Caco-2 (cell line): ENCODE measurements around the gene RPS6KC1. TPM values are rescaled to one million over a fixed set of nuclear protein-coding genes. Genes with fewer than 3 reads are reported as not detected.

ENCODE experiments used
- BruUV-seq: library from RNA; stranded (reverse); fragments of 400-500 nt; replicated peaks from 2 replicates; lab custom pipeline; 2021; lab: Mats Ljungman, UMichigan
- CTCF ChIA-PET: fragments of 300-600 bp; sonication (Branson Sonifier 250); formaldehyde crosslinking; loops from one replicate; lab custom pipeline; 2022; ENCODE audit warnings: antibody characterized with exemption; lab: Charles Lee
- POLR2A ChIA-PET: fragments of 300-600 bp; sonication (Branson Sonifier 250); formaldehyde crosslinking; loops from one replicate; lab custom pipeline; 2022; ENCODE audit warnings: antibody characterized with exemption; lab: Charles Lee
- DNase-seq, 2 experiments: peaks; one replicate each; pipeline versions ENCODE4 v3.0.0 to v3.0.0-alpha.2; 2020 to 2022
- H3K27me3 ChIP-seq: replicated peaks from 2 replicates; pipeline ENCODE4 v1.6.0; 2011; ENCODE audit warnings: low read length; ENCODE audit not compliant: control insufficient read depth, insufficient read depth
- H3K36me3 ChIP-seq: 2 replicates; pipeline ENCODE4 v1.5.1; 2011; ENCODE audit warnings: low read length; ENCODE audit not compliant: control insufficient read depth, insufficient read depth
- H3K4me1 ChIP-seq: fragments of 250-450 bp; sonication (Bioruptor Pico); 2 replicates; pipeline ENCODE4 v1.5.1; 2020; ENCODE audit warnings: mild to moderate bottlenecking
- H3K4me3 ChIP-seq: 2 replicates; pipeline ENCODE4 v1.5.1; 2011; ENCODE audit warnings: low read depth, mild to moderate bottlenecking, control low read depth, low read length
- H3K9me3 ChIP-seq: fragments of 250-450 bp; sonication (Bioruptor Pico); 2 replicates; pipeline ENCODE4 v1.5.1; 2020; ENCODE audit warnings: mild to moderate bottlenecking, moderate library complexity
- H3K27ac Mint-ChIP-seq: one replicate; pipeline ENCODE4 v1.8.0; 2022; ENCODE audit warnings: mixed read lengths; ENCODE audit not compliant: unreplicated experiment
- H3K27me3 Mint-ChIP-seq: one replicate; pipeline ENCODE4 v1.8.0; 2022; ENCODE audit warnings: mixed read lengths; ENCODE audit not compliant: insufficient read depth, unreplicated experiment
- H3K36me3 Mint-ChIP-seq: one replicate; pipeline ENCODE4 v1.8.0; 2022; ENCODE audit warnings: mild to moderate bottlenecking, mixed read lengths; ENCODE audit not compliant: insufficient read depth, unreplicated experiment
- H3K4me1 Mint-ChIP-seq: one replicate; pipeline ENCODE4 v1.8.0; 2022; ENCODE audit warnings: low read depth, mixed read lengths; ENCODE audit not compliant: unreplicated experiment
- H3K4me3 Mint-ChIP-seq: one replicate; pipeline ENCODE4 v1.8.0; 2022; ENCODE audit warnings: mild to moderate bottlenecking, moderate library complexity, mixed read lengths; ENCODE audit not compliant: unreplicated experiment
- H3K9me3 Mint-ChIP-seq: one replicate; pipeline ENCODE4 v1.8.0; 2022; ENCODE audit warnings: mixed read lengths; ENCODE audit not compliant: unreplicated experiment
- intact Hi-C: fragments of 100-400 bp; cut with micrococcal nuclease; formaldehyde crosslinking; loops from one replicate; pipeline ENCODE4 v1.10.0; 2022; ENCODE audit not compliant: unreplicated experiment
- total RNA-seq: library from RNA; stranded (reverse); gene quantifications from 2 replicates; pipeline ENCODE4 v1.2.3, GENCODE V29; 2022
- TF ChIP-seq, protein P1 (sequence below), 2 experiments: fragments of 200-600 bp in 1 of 2; IDR thresholded peaks; 1 replicate in 1 of 2; 2 replicates in 1 of 2; pipeline versions ENCODE4 v1.5.1 to v1.8.0; 2011 to 2022; ENCODE audit warnings: antibody characterized with exemption in 1 of 2, control low read depth in 1 of 2, inconsistent platforms in 1 of 2, low read depth in 1 of 2, low read length in 1 of 2, mild to moderate bottlenecking in 1 of 2, moderate library complexity in 1 of 2; ENCODE audit not compliant: insufficient read depth in 1 of 2, severe bottlenecking in 1 of 2, unreplicated experiment in 1 of 2

The RPS6KC1 gene
- total RNA-seq, 1 experiment from 2014 or later = 16.4 TPM

DNA sequence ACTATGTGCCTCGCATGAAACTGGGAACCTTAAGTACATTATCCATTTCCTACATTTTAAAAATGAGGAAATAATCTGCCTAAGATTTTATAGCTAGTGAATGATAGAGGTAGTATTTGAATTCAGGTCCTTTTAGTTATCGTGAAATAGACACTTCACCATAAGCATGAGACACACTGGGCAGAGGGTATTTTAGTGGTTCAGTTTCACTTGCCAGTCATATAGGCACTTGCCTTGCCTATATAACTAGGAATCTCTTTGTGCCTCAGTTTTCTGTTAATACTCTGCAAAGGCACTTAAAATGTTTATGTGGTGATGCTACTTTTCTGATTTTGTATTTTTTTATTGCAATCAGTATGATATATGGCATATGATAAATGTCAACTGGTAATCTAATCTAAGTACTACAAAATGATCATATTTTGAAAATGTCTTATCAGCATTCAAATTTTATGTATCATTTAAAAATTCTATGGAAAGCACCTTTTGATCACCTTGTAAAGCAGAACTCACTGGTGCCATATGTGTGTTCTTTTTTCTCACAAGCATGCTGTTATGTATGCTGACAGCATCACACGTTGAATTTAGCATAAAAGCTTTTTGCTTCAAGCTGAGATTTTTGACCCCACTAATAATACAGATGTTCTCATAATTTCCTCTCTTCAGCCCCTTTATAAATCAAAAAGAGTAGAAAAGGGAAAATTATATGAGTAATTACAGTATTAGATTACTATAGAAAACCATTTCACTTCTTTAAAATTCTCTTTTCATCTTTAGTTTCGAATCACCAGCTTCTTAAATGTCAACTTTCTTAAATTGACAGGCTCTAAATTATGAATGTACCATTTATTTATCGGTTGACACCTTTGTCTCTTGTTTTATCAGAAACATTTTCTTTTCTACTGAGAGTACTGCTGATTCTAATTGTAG lies 52.6 kb downstream of the RPS6KC1 start:
- CTCF ChIA-PET = no interaction called here
- POLR2A ChIA-PET = no interaction called here

DNA sequence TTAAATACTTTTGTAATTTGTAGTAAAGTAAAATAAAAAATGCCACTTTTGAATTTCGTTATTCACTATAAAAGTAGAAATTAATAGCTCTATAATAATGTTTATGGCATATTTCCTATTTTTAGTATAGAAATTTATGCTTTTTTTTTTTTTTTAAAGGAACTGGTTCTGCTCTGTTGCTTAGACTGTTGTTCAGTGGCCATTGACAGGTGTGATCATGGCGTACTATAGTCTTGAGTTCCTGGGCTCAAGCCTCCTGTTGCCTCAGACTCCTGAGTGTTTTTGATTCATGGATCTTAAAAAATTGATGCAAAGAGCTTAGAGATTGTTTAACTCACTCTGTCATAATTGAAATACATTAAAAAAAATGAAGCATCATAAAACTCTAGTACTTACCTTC lies 53.6 kb downstream of the RPS6KC1 start:
- CTCF ChIA-PET = no interaction called here
- POLR2A ChIA-PET = no interaction called here
- H3K36me3 ChIP-seq = no peaks in the 10 kb centered on the region
- intact Hi-C loops = no loop called here
- Mint-ChIP-seq H3K27ac (no peak overlapping the region), H3K4me1 (no peaks in the 10 kb centered on the region), H3K36me3 (no peaks in the 10 kb centered on the region), H3K9me3 (no peaks in the 10 kb centered on the region), H3K4me3 (no peak overlapping the region), H3K27me3 (no peaks in the 10 kb centered on the region)
- no TSS peak for BruUV-seq
- H3K4me1 ChIP-seq = peaks cover 3% of the 10 kb centered on the region; the same call in 1 of the 2 replicates
- H3K27me3 ChIP-seq = no peaks in the 10 kb centered on the region
- H3K4me3 ChIP-seq = no peak overlapping the region
- H3K9me3 ChIP-seq = no peaks in the 10 kb centered on the region
- TF ChIP-seq, protein P1, sequence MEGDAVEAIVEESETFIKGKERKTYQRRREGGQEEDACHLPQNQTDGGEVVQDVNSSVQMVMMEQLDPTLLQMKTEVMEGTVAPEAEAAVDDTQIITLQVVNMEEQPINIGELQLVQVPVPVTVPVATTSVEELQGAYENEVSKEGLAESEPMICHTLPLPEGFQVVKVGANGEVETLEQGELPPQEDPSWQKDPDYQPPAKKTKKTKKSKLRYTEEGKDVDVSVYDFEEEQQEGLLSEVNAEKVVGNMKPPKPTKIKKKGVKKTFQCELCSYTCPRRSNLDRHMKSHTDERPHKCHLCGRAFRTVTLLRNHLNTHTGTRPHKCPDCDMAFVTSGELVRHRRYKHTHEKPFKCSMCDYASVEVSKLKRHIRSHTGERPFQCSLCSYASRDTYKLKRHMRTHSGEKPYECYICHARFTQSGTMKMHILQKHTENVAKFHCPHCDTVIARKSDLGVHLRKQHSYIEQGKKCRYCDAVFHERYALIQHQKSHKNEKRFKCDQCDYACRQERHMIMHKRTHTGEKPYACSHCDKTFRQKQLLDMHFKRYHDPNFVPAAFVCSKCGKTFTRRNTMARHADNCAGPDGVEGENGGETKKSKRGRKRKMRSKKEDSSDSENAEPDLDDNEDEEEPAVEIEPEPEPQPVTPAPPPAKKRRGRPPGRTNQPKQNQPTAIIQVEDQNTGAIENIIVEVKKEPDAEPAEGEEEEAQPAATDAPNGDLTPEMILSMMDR (IDR thresholded peaks at IDR 0.05; ENCODE audit: insufficient read depth in 1 of 2, low read depth in 1 of 2, low read length in 1 of 2, severe bottlenecking in 1 of 2, unreplicated experiment in 1 of 2) = no peak
- no peak for DNase-seq

More for the DNA sequence above, 52.6 kb downstream of the RPS6KC1 start:
- H3K27ac Mint-ChIP-seq = no peak overlapping the region
- no peak for DNase-seq
- no peaks in the 10 kb centered on the region for H3K36me3 Mint-ChIP-seq
- H3K36me3 ChIP-seq = no peaks in the 10 kb centered on the region
- no peaks in the 10 kb centered on the region for H3K4me1 Mint-ChIP-seq
- TF ChIP-seq, protein P1 (IDR thresholded peaks at IDR 0.05; ENCODE audit: insufficient read depth in 1 of 2, low read depth in 1 of 2, low read length in 1 of 2, severe bottlenecking in 1 of 2, unreplicated experiment in 1 of 2) = no peak
- no peak overlapping the region for H3K4me3 Mint-ChIP-seq
- intact Hi-C loops = no loop called here
- no peaks in the 10 kb centered on the region for H3K27me3 ChIP-seq
- H3K4me1 ChIP-seq = peaks cover 3% of the 10 kb centered on the region; the same call in 1 of the 2 replicates
- no TSS peak for BruUV-seq
- H3K9me3 ChIP-seq = no peaks in the 10 kb centered on the region
- H3K4me3 ChIP-seq = no peak overlapping the region
- no peaks in the 10 kb centered on the region for H3K9me3 Mint-ChIP-seq
- H3K27me3 Mint-ChIP-seq = no peaks in the 10 kb centered on the region

DNA sequence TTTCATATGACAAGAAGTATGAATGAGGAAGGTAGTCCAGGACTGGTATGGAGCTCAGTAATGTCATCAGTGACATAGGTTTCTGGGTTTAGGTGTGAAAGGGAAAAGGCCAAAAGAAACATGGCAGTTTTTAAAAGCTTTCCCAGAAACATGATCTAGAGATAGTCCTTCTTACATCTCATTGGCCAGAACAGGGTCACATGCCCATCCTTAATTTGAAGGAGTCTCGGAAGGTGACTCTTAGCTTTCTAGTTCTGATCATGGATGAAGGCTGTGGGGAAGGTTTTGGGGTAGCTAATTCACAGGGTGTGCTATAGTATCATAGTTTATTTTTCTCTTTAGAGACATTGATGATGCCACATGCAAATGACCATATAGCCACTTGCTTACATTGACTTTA lies 55.3 kb downstream of the RPS6KC1 start:
- no peaks in the 10 kb centered on the region for H3K27me3 Mint-ChIP-seq
- intact Hi-C loops = no loop called here
- H3K4me3 Mint-ChIP-seq = no peak overlapping the region

More for the DNA sequence above, 55.3 kb downstream of the RPS6KC1 start:
- ChIA-PET POLR2A (no interaction called here), CTCF (interaction anchor here (0.6 kb wide), 1 partner anchor 71 kb away, joined by 3 read pairs; no protein-coding TSS in a partner anchor)
- Histone ChIP-seq H3K27me3 (no peaks in the 10 kb centered on the region), H3K4me3 (no peak overlapping the region), H3K36me3 (no peaks in the 10 kb centered on the region), H3K4me1 (peaks cover 3% of the 10 kb centered on the region; the same call in 1 of the 2 replicates), H3K9me3 (no peaks in the 10 kb centered on the region)
- Mint-ChIP-seq H3K27ac (no peak overlapping the region), H3K9me3 (no peaks in the 10 kb centered on the region), H3K4me1 (no peaks in the 10 kb centered on the region), H3K36me3 (no peaks in the 10 kb centered on the region)
- TF ChIP-seq, protein P1 (IDR thresholded peaks at IDR 0.05; ENCODE audit: insufficient read depth in 1 of 2, low read depth in 1 of 2, low read length in 1 of 2, severe bottlenecking in 1 of 2, unreplicated experiment in 1 of 2) = no peak
- no peak for DNase-seq
- BruUV-seq = no TSS peak
